Stimulated activated CD8-positive, alpha-beta memory T cell treated with anti-CD3 and anti-CD28 coated beads, Interleukin-15, amount 100 ng/mL, for 48 hours (primary cell): ENCODE data around the gene TCEAL1.
"Not testable (repeated sequence)": the region's sequence is repeated elsewhere in the genome, so short reads cannot be mapped to it uniquely, and the experiment has no call there.

ENCODE experiments used
- DNase-seq, 2 donors: peaks; one replicate each; pipeline ENCODE4 v3.0.0-alpha.2; 2020; ENCODE audit warnings: low read depth in 2 of 2

TCEAL1 gene

DNA sequence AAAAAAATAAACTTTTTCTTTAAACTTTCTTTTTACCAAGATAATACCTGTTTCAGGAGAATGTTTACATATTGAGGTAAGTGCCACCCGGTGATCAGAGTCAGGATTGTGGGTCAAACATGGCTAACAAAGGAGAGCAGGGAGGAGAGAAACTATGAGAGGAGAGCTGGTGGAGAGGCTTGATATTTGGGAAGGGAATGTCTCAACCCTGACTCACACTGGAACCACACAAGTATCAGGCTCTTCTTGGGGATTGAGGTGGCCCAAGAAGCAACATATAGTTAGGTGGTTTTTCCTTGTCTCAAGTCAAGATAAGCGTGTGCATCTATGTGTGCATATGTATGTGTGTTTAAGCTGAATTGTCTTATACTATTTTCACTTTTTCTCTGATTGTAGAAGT, 6.7 kb downstream of the TCEAL1 start:
- DNase-seq: no peak

DNA sequence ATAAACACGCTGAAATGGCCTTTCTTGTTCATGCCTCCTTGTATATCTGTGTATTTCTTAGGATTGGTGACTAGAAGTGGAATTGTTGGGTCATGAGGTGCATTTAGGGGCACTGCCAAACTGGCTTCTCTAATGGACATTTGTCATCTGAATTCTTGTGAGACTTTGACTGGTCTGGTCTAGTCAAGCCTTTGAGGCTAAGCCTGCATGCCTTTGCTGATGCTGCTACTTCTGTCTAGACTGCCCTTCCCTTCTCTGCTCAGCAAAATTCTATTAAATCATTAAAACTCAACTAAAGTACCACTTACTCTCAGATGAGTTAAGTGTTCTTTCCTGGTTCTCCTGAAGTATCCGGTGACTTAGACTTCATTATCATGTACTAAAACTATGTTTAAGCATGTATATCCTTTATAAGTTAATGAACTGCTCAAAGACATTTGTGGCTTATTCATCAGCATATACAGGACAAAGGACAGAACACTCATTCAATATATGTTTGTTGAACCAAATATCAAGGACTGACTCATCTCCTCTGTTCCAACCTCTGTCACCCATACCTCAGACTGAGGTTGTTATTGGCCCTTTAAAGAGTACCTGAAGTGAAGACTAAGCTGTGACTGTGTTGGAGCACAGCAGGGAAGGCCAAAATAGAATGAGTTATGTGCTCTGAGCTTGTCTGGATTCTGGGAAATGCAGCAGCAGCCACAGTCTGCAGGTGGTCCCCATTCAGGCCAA, 9.0 kb downstream of the TCEAL1 start:
- DNase-seq: no peak

DNA sequence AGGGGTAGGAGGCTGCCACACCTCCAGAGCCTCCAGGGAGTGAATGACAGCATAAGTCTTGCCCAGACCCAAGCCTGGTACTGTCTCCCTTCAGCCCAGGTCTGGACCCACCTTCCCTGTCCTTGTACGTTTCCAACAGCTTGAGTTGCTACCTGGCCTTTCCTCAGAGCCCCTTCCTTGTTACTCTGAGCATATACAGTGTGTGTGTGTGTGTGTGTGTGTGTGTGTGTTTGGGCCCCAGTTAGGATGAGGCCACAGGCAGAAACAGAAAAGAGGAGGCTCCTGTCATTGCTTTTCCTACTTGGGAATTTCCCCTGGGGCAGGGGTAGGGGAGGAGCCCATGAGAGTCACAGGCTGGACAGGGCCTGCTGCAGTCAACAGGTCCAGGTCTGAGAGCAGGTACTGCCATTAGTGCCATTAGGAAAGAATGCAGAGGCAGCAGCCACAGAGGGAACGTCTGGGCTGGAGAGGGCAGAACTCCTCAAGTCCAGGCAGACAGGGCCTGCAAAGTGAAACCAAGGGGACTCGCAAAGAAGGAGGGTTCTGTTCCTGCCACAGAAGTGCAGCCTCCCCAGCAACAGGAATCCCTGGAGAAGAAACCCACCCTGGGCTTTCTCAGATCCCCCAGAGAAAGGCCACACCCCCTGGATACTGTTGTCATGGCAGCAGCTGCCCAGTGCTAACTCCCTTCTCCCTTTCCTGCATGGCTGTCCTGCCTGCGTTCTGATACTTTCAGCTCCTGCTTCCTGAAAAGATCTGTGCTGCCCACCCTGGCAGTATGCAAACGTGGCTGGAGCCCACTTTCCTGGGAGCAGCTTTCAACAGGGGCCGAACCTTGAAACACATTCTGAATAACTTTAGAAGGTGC, 9.9 kb downstream of the TCEAL1 start:
- DNase-seq: not testable (repeated sequence)

DNA sequence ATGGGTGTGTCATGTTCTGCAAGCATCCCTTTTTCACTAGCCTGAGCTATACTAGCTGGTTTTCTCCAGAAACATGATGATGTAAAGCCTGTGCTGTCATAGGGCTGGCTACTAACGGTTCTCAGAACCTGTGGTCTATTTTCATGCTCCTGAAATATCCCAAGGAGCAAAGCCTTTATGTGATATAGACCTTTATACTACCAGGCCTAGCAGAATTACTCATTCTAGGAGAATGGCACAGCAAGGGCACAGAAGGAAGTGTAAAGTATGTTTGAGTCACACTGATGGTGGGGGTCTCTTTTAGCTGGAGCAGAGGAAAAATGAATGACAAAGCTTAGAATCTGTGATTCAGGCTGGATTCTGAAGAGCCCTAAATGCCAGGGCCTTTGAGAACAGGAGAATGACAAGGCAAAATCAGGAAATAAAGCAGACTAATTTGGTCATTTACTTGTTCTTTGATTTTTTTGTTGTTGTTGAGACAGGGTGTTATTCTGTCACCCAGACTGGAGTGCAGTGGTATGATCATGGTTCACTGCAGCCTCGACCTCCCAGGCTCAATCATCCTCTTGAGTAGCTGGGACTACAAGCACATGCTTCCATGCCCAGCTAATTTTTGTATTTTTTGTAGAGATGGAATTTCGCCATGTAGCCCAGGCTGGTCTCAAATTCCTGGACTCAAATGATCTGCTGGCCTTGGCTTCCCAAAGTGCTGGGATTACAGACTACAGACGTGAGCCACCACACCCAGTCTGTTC, 11.8 kb downstream of the TCEAL1 start:
- no peak for DNase-seq

DNA sequence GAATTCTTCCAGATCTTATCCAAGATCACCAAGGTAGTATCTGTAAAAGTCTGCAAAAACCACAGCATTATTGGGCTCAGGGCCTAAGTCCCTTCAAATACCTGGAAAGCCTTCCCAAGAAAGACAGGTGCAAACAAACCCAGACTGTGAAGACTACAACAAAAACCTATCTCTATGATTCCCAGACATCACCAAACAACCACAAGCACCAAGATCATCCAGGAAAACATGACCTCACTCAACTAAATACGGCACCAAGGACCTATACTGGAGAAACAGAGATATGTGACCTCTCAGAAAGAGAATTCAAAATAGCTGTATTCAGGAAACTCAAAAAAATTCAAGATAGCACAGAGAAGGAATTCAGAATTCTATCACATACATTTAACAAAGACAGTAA, 15.3 kb downstream of the TCEAL1 start:
- DNase-seq: no peak

DNA sequence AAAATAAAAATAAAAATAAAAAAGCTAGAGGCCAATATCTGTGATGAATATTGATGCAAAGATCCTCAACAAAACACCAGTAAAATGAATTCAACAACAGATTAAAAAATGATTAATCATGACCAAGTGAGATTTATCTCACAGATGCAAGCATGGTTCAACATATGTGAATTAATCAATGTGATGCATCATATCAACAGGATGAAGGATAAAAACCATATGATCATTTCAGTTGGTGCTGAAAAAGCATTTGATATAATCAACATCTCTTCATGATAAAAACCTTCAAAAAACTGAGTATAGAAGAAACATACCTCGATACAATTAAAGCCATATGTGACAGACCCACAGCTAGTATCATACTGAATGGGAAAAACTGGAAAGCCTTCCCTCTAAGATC, 18.9 kb downstream of the TCEAL1 start:
- DNase-seq: no peak

DNA sequence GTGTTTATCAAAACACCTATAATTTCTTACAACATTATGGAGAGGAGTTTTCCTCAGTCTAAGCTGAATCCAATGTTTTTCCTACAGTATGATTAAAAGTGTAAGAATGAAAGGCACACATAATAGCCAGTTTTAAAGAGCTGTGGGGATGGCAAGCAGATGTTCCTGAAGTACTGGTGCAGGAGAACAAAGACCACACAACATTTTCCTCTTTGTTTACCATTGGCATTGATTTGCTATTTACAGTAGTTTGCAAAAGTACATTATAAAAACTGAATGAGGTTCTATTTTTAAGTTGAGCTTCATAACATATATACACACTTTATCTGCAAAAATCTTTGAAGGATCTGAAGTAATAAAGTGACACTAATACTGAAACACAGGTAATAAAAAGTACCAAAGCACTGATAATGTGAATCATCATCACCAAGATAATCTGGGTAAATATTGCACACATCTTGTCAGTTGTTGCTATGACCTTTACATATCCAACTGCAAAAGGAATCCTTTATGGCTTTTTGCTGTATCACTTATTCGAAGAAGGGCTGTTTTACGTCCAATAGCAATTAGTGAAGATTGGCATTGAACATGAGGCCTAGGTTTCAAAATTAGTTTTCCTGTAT, 22.5 kb downstream of the TCEAL1 start:
- no peak for DNase-seq

DNA sequence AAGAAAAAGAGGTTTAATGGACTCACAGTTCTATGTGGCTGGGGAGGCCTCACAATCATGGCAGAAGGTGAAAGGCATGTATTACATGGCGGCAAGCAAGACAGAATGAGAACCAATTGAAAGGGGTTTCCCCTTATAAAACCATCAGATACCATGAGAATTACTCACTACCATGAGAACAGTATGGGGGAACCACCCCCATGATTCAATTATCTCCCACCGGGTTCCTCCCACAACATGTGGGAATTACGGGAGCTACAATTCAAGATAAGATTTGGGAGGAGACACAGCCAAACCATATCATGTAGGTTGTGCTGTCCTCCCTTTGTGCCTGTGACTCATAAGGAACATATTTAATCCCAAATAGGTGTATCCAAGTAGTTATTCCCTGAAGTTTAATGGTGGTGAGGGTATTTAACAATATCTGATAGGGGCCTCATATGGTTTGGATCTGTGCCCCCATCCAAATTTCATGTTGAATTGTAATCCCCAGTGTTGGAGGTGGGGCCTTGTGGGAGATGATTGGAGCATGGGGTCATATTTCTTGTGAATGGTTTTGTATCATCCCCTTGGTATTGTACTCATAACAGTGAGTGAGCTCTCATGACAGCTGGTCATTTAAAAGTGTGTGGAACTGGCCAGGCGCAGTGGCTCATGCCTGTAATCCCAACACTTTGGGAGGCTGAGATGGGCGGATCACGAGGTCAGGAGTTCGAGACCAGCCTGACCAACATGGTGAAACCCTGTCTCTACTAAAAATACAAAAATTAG, 26.6 kb downstream of the TCEAL1 start:
- DNase-seq: not testable (repeated sequence)

DNA sequence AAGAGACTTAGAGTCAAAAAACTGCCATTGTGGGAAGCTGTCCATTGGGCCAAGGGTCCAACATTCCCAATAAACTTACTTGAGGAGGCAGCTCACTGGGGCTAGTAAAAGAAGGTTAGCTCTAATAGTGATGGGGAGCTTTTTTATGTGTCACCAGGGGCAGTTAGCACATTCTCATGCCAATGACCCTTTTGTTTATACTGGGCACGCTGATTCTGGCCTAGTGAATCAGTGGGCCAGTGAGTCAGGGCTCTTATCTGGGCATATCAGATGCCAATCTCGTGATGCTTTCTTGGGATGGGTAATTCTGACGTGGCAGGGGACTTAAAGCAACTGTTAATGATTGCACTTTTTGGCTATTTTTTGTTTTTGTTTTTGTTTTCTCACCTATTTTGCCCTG, 27.8 kb downstream of the TCEAL1 start:
- DNase-seq: no peak

DNA sequence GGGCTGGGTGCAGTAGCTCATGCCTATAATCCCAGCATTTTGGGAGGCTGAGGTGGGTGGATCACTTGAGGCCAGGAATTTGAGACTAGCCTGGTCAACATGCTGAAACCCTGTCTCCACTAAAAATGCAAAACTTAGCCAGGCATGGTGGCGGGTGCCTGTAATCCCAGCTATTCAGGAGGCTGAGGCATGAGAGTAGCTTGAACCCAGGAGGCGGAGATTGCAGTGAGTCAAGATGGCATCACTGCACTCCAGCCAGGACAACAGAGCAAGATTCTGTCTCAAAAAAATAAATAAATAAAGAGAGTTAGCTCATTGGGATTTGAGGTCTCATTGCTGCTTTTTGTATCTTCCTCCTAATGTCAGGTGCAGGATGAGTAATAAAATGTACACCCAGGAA, 28.3 kb downstream of the TCEAL1 start:
- DNase-seq: not testable (repeated sequence)

DNA sequence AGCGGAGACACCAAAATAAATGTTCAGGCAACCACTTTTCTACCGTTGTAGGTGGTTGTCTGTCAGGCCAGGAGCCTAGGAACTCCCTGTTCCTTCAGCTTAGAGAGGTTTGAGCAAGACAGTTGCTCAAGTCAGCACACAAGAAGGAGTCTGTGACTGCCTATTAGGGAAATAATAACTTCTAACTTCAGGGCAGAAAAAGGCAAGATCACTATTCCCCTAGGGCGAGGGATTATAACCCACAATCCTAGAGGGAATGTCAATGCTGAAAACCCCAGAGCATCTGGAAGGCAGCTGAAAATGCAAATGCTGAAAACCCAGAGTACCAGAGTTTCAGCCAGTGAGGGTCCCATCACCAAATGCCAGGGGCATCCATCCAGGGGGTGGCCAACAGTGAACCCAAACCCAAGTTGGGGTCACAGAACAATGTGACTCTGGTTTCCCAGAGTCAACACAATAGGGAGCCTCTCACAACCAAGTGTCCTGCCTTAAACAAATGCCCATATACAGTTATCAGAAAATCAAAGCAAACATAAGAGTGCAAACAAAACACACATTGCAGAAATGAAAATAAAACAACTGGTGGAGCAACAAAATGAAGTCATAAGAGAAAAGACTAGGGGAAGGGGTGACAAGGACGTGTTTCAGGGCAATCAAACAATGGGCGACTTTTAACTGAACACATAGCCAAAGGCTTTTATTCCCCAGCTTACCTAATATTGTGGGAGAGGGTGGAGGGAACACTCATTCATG, 30.1 kb downstream of the TCEAL1 start:
- DNase-seq: no peak

DNA sequence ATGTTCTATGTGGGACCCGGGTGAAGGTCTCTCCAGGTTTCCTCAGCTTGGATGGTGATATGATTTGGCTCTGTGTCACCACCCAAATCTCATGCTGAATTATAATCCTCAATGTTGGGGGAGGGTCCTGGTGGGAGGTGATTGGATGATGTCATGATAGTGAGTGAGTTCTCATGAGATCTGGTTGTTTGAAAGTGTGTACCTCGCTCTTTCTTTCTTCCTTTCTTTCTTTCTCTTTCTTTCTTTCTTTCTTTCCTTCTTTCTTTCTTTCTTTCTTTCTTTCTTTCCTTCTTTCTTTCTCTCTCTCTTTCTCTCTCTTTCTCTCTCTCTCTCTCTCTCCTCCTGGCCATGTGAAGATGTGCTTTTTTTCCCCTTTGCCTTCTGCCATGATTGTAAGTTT, 30.7 kb downstream of the TCEAL1 start:
- DNase-seq: not testable (repeated sequence)

DNA sequence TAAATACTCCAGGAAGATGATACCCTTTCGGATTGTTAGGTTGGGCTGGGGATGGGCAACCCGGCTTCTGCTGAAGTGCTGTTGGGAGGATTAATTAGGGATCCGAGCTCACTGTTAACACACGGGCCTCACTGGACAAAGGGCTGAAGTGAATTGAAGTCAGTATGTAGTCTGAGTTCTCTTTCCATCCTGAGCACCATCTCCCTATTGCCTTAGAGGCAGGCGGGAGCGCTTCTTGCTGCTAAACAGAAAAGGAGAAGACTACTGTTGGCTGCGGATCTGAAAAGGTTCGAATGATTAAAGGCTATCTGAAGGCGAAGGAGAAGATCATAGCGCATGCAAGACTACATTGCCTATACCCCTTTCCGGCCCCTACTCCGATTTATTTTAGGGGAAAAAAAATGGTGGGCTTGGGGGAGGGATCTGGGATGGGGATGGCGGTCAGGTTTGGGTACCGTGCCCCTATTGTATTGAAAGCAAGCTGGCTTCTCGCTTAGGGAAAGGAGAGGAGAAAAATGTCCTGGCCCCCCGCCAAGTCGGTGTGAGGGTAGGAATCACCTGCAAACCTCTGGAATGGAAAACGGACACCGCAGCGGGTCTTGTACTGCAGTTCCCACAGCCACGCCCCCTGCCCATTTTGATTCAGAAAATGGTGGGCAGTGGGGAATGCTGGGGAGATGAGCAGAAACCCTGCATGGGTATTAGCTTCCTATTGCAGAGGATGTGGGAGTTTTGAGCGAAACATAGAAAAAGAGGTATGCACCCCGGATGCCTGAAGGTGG, 35.4 kb downstream of the TCEAL1 start:
- no peak for DNase-seq

DNA sequence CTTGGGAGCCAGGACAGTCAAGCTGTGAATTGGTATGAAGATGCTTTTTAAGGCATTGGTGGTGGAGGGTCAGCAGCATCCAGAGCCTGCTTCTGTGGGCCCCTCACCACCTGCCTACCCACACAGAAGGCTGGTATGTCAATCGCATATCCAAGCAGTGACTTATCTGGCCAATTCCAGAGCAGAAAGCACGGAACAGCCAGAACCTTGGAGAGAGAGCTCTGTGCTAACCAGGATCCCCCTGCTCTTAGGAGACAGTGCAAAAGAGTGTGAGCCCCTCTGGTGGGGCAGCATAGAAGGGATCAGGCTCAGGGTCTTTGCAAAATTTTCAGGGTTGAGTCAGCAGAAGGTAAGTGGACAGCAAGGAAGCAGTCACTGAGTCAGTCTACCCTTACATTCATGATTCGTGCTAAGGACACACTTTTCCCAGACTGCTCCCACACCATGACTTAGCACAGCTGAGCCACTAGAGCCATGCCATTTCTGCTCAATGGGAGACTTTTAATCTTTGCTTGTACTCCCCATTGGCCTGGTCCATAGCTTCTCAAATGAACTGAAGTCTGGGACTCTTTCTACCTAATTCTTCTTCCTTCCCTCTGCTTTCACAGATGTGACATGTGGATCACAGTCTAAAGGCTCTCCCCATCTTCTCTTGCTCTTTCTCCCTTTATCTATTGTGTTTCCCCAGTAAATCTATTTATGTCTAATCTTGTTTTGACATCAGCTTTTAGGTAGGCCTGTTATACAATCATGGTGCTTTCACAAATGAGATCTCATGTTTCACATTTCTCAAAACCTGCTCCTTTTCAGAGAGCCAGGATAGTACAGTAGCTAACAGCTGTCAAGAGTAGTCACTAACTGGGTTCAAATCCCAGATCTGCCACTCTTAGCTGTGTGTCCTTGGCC, 37.7 kb downstream of the TCEAL1 start:
- no peak for DNase-seq

DNA sequence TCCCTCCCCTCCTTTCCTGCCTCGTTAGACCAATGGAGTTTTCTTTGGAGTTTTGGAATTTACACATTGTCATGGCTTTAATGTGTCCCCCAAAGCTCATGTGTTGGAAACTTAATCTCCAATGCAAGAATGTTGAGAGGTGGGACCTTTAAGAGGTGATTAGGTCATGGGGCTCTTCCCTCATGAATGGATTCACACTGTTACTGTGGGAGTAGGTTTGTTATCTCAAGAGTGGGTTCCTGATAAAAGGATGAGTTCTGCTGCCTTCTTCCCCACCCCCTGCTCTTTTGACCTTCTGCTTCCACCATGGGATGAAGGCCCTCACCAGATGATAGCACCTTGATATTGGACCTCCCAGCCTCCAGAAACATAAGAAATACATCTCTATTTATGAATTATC, 41.0 kb downstream of the TCEAL1 start:
- no peak for DNase-seq

DNA sequence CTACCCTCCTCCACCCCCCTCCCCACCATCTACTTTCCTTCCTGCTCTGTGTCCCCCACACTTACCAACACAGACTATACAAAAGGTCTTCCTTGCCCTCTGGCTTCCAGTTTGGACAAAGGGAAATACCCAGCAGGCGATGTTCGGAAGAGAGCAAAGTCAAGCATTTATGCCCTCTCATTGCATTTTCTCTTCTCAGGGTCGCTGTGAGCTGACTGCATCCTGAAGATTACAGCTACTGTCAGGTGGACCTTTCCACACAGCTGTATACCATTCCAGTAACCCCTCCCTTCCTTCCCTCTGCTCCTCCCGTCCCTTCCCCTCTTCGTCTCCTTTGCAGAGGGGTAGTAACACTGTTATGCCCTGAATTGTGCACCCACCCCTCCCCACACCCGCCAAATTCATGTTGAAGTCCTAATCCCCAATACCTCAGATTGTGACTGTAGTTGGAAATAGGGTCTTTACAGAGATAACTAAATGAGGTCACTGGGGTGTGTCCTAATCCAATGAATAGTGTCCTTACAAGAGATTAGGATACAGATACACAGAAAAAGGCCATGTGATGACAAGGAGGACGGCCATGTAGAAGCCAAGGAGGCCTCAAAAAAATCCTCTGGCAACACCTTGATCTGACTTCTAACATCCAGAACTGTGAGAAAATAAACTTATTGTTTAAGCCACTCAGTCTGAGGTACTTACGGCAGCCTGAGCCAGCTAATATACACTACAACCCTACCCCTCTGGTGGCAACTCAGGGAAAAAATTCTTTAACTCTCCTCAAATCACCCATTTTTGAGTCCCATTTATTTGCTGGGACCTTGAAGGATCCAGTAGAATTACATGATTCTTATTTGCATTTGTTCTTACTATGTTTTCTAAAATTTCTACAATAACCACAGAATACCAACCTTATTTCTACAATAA, 46.0 kb downstream of the TCEAL1 start:
- DNase-seq: no peak

DNA sequence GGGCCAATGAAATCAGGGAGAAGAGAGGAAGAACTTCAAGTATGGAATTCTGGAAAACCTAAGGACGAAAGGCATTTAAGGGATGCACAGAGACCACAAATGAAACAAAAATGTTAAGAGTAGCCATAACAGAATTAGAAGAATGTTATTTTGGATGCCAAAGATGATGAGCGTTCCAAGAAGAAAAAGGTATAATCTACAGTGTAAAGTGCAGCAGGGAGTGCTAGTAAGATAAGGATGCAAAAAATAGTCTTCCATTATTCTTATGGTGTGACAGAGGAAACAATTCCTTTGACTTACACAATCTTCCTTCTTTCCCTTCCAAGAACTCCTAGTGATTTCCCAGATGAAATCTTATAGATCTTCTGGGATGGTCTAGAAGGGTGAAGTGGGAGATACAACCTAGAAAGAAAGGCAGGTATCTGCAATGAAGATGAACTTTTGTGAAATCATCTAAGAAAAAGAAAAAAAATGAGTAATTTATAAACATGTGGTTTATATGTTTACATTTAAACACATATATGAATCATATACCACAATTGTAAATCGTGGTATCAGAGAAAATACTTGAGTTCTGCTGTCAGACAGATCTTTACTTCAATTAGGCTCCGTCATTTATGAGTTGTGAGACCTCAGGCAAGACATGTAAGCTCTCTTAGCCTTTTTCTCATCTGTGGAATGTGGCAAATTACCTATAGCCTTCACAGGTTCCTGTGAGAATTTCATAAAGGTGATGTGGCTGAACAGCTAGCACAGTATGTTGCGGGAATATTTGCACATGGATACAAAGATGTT, 49.6 kb downstream of the TCEAL1 start:
- DNase-seq: no peak
